ENCODE results near the gene EXOC4.

The EXOC4 gene

DNA sequence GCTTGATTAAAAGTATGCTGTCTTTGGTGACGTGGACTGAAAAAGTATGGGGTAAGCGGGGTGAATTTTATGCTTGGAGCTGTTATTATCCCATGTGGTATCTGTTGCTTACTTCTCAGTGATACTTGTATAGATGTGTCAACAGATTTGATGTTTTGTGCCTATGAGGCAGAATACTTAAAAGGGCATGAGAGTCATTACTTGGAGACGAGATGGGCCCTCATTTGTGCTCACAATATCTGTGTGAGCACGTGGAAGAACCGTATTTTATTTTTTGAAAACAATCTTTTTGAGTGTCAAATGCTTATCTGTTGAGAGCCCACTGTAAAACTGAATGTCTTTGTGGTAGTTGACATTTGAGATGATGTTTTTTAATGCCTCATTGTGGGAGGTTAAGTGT, 281.9 kb downstream of the EXOC4 start:
- H3K4me1 ChIP-seq (ENCODE audit: insufficient read depth, low read length) = peaks cover 6% of the 10 kb centered on the region
- no peaks in the 10 kb centered on the region for H3K9me3 ChIP-seq (ENCODE audit: low read length)
- no peak overlapping the region for H3K4me3 ChIP-seq (ENCODE audit: low read length)
- H2AFZ ChIP-seq (ENCODE audit: low read depth, low read length) = no peak overlapping the region
- no peaks in the 10 kb centered on the region for H3K27me3 ChIP-seq (ENCODE audit: insufficient read depth, low read length)
- no peaks in the 10 kb centered on the region for H3K36me3 ChIP-seq (ENCODE audit: insufficient read depth, low read length)

DNA sequence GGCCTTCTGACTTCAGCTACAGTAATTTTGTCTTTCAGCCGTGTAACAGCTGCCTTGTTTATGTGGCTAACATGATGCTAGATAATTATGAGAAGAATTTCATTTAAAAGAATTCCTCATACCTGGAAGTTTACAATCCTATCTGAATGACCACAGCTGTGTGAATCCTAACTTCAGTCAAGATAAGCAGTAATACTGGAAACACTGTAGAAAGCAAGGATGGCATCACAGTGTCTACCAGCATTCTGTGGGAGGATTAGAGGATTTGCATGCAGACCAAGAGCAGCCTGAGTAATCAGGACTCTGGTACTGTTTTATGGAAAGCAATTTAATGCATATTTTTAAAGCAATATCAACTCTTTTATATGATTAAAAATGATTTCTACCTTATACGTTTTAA, 282.4 kb downstream of the EXOC4 start:
- no peak overlapping the region for H2AFZ ChIP-seq (ENCODE audit: low read depth, low read length)
- no peaks in the 10 kb centered on the region for H3K36me3 ChIP-seq (ENCODE audit: insufficient read depth, low read length)
- H3K4me1 ChIP-seq (ENCODE audit: insufficient read depth, low read length) = peaks cover 6% of the 10 kb centered on the region
- H3K9me3 ChIP-seq (ENCODE audit: low read length) = no peaks in the 10 kb centered on the region
- no peaks in the 10 kb centered on the region for H3K27me3 ChIP-seq (ENCODE audit: insufficient read depth, low read length)
- H3K4me3 ChIP-seq (ENCODE audit: low read length) = no peak overlapping the region

DNA sequence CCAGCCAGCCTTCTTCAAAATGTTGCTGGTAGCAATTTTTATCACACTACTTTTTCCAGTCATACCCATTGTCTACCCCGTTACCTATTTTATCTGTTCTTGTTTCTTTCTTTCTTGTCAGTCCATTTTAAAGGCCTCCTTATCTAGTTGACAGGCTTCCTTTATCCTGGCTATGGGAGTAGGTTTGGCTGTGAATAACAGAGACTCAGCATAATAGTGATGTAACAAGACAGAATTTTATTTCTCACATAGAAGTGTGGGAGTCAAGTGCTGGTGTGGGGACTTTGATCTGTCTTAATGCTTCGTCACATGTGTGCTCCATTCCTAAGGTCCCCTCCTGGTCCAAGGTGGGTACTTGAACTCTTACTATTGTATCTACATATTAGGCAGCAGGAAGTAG, 283.6 kb downstream of the EXOC4 start:
- H2AFZ ChIP-seq (ENCODE audit: low read depth, low read length) = no peak overlapping the region

GRCh38 chr7:133539016-133539415, 286.1 kb downstream of the EXOC4 start:
- Histone ChIP-seq H3K9me3 (ENCODE audit: low read length) (no peaks in the 10 kb centered on the region), H3K4me1 (ENCODE audit: insufficient read depth, low read length) (peaks cover 6% of the 10 kb centered on the region), H3K4me3 (ENCODE audit: low read length) (no peak overlapping the region), H3K36me3 (ENCODE audit: insufficient read depth, low read length) (no peaks in the 10 kb centered on the region), H2AFZ (ENCODE audit: low read depth, low read length) (no peak overlapping the region), H3K27me3 (ENCODE audit: insufficient read depth, low read length) (no peaks in the 10 kb centered on the region)

More for the DNA sequence above, 283.6 kb downstream of the EXOC4 start:
- H3K9me3 ChIP-seq (ENCODE audit: low read length) = no peaks in the 10 kb centered on the region
- no peak overlapping the region for H3K4me3 ChIP-seq (ENCODE audit: low read length)
- H3K4me1 ChIP-seq (ENCODE audit: insufficient read depth, low read length) = peaks cover 6% of the 10 kb centered on the region
- H3K27me3 ChIP-seq (ENCODE audit: insufficient read depth, low read length) = no peaks in the 10 kb centered on the region
- H3K36me3 ChIP-seq (ENCODE audit: insufficient read depth, low read length) = no peaks in the 10 kb centered on the region

DNA sequence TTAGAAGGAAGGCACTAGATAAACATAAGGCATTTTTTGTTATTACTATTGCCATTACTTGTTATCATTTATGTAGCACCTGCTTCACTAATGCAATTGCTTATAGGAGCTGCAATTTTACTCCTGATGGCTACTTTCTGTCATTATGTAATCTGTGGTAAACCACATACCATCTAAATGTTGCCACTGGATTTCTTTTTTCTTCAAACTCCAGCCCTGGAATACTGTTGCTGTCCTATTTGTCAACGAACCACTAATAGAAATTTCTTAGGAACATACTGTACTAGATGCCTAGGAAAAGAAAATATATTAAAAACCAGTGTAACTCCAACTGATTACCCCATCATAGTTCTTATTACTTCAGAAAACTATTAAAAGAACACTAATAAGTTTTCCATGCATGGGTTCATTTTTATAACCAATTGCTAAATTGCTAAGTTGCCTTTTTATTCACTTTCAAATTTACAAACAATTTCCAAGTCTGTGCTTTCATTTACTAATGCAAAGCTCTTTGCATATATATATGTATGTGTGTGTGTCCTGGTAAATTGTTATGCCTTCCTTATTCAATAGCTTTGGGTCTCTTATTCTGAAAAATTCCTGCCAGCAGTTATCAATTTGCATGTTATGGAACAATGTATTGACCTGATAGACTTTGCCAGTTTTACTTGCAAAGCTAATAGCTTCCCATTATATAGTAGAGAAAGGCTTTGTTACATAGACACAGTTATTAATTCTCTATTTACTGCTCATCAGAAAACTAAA, 287.4 kb downstream of the EXOC4 start:
- Histone ChIP-seq H3K4me3 (ENCODE audit: low read length) (no peak overlapping the region), H3K4me1 (ENCODE audit: insufficient read depth, low read length) (peaks cover 6% of the 10 kb centered on the region), H3K27me3 (ENCODE audit: insufficient read depth, low read length) (no peaks in the 10 kb centered on the region), H3K36me3 (ENCODE audit: insufficient read depth, low read length) (no peaks in the 10 kb centered on the region), H2AFZ (ENCODE audit: low read depth, low read length) (no peak overlapping the region), H3K9me3 (ENCODE audit: low read length) (no peaks in the 10 kb centered on the region)

DNA sequence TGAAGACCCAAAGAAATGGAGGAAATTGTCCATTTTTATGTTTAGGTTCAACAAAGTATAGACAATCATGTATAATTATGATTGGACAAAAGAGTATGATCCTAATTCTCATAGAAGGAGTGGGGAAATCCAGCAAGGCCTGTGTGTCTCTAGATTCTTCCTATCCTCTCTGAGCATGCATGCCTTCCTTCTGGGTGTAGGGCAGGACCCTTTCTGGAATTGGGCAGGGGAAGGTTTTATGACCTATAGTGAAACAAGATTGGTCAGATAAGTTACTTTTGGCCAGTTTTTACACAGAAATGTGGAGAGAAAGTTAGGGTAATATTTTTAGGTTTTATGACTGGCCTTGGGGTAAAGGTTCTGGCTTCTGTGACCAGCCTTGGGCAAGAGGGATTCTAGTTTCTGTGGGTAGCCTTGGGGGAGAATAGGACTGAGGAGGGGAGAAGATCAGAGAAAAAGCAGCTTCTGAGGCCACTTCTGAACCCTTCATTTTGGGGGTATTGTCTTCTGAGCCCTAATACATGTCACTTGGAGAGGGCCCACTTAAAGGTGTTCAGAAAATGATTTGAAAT, 289.4 kb downstream of the EXOC4 start:
- Histone ChIP-seq H3K4me1 (ENCODE audit: insufficient read depth, low read length) (no peaks in the 10 kb centered on the region), H3K4me3 (ENCODE audit: low read length) (no peak overlapping the region)

DNA sequence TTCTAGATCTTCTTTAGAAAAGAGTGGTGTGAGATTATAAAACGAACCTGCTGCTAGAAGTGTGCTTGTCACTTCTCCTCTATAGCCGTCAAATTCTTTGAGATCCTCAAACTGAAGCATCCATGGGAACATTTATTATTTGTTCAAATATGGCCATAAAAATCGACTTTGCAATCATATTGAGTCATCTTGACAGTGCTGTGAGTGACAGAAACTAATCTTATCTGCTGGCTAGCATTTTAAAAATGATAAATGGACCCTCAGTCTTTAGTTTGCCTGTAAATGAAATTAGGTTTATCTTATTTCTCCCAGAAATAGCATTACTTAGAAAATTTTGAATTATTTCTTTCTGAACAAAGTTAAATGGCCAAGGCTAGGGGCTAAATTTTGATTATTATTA, 290.8 kb downstream of the EXOC4 start:
- H3K4me3 ChIP-seq (ENCODE audit: low read length) = no peak overlapping the region
- no peaks in the 10 kb centered on the region for H3K9me3 ChIP-seq (ENCODE audit: low read length)
- H3K4me1 ChIP-seq (ENCODE audit: insufficient read depth, low read length) = no peaks in the 10 kb centered on the region
- no peak overlapping the region for H2AFZ ChIP-seq (ENCODE audit: low read depth, low read length)
- H3K27me3 ChIP-seq (ENCODE audit: insufficient read depth, low read length) = no peaks in the 10 kb centered on the region
- no peaks in the 10 kb centered on the region for H3K36me3 ChIP-seq (ENCODE audit: insufficient read depth, low read length)

More for the DNA sequence above, 289.4 kb downstream of the EXOC4 start:
- Histone ChIP-seq H3K9me3 (ENCODE audit: low read length) (no peaks in the 10 kb centered on the region), H2AFZ (ENCODE audit: low read depth, low read length) (no peak overlapping the region), H3K27me3 (ENCODE audit: insufficient read depth, low read length) (no peaks in the 10 kb centered on the region), H3K36me3 (ENCODE audit: insufficient read depth, low read length) (no peaks in the 10 kb centered on the region)

- no peak overlapping the region for H2AFZ ChIP-seq (ENCODE audit: low read depth, low read length)
- no peak overlapping the region for H3K4me3 ChIP-seq (ENCODE audit: low read length)
- H3K4me1 ChIP-seq (ENCODE audit: insufficient read depth, low read length) = no peaks in the 10 kb centered on the region
- H3K9me3 ChIP-seq (ENCODE audit: low read length) = no peaks in the 10 kb centered on the region
- H3K36me3 ChIP-seq (ENCODE audit: insufficient read depth, low read length) = no peaks in the 10 kb centered on the region
- no peaks in the 10 kb centered on the region for H3K27me3 ChIP-seq (ENCODE audit: insufficient read depth, low read length)
Observed at GRCh38 chr7:133545618-133546017, 292.7 kb downstream of the EXOC4 start.

GRCh38 chr7:133547981-133548380, 295.1 kb downstream of the EXOC4 start:
- Histone ChIP-seq H3K36me3 (ENCODE audit: insufficient read depth, low read length) (no peaks in the 10 kb centered on the region), H2AFZ (ENCODE audit: low read depth, low read length) (no peak overlapping the region), H3K4me1 (ENCODE audit: insufficient read depth, low read length) (no peaks in the 10 kb centered on the region), H3K27me3 (ENCODE audit: insufficient read depth, low read length) (no peaks in the 10 kb centered on the region), H3K9me3 (ENCODE audit: low read length) (no peaks in the 10 kb centered on the region), H3K4me3 (ENCODE audit: low read length) (no peak overlapping the region)

GRCh38 chr7:133549633-133550032, 296.8 kb downstream of the EXOC4 start:
- Histone ChIP-seq H3K36me3 (ENCODE audit: insufficient read depth, low read length) (no peaks in the 10 kb centered on the region), H3K4me1 (ENCODE audit: insufficient read depth, low read length) (no peaks in the 10 kb centered on the region), H3K27me3 (ENCODE audit: insufficient read depth, low read length) (no peaks in the 10 kb centered on the region), H3K4me3 (ENCODE audit: low read length) (no peak overlapping the region), H3K9me3 (ENCODE audit: low read length) (no peaks in the 10 kb centered on the region), H2AFZ (ENCODE audit: low read depth, low read length) (no peak overlapping the region)

GRCh38 chr7:133550145-133550544, 297.3 kb downstream of the EXOC4 start:
- Histone ChIP-seq H3K27me3 (ENCODE audit: insufficient read depth, low read length) (no peaks in the 10 kb centered on the region), H2AFZ (ENCODE audit: low read depth, low read length) (no peak overlapping the region)

GRCh38 chr7:133550811-133551210, 297.9 kb downstream of the EXOC4 start:
- H3K27me3 ChIP-seq (ENCODE audit: insufficient read depth, low read length) = no peaks in the 10 kb centered on the region
- H2AFZ ChIP-seq (ENCODE audit: low read depth, low read length) = no peak overlapping the region
- no peaks in the 10 kb centered on the region for H3K4me1 ChIP-seq (ENCODE audit: insufficient read depth, low read length)
- no peak overlapping the region for H3K4me3 ChIP-seq (ENCODE audit: low read length)
- H3K36me3 ChIP-seq (ENCODE audit: insufficient read depth, low read length) = no peaks in the 10 kb centered on the region
- no peaks in the 10 kb centered on the region for H3K9me3 ChIP-seq (ENCODE audit: low read length)

More at GRCh38 chr7:133550145-133550544, 297.3 kb downstream of the EXOC4 start:
- Histone ChIP-seq H3K36me3 (ENCODE audit: insufficient read depth, low read length) (no peaks in the 10 kb centered on the region), H3K4me3 (ENCODE audit: low read length) (no peak overlapping the region), H3K4me1 (ENCODE audit: insufficient read depth, low read length) (no peaks in the 10 kb centered on the region), H3K9me3 (ENCODE audit: low read length) (no peaks in the 10 kb centered on the region)

GRCh38 chr7:133551466-133551865, 298.6 kb downstream of the EXOC4 start:
- H3K4me1 ChIP-seq (ENCODE audit: insufficient read depth, low read length) = no peaks in the 10 kb centered on the region
- H3K36me3 ChIP-seq (ENCODE audit: insufficient read depth, low read length) = no peaks in the 10 kb centered on the region
- H2AFZ ChIP-seq (ENCODE audit: low read depth, low read length) = no peak overlapping the region
- H3K27me3 ChIP-seq (ENCODE audit: insufficient read depth, low read length) = no peaks in the 10 kb centered on the region
- no peak overlapping the region for H3K4me3 ChIP-seq (ENCODE audit: low read length)
- no peaks in the 10 kb centered on the region for H3K9me3 ChIP-seq (ENCODE audit: low read length)

GRCh38 chr7:133552079-133552478, 299.2 kb downstream of the EXOC4 start:
- no peak overlapping the region for H2AFZ ChIP-seq (ENCODE audit: low read depth, low read length)
- H3K36me3 ChIP-seq (ENCODE audit: insufficient read depth, low read length) = no peaks in the 10 kb centered on the region
- H3K4me3 ChIP-seq (ENCODE audit: low read length) = no peak overlapping the region
- no peaks in the 10 kb centered on the region for H3K9me3 ChIP-seq (ENCODE audit: low read length)
- H3K4me1 ChIP-seq (ENCODE audit: insufficient read depth, low read length) = no peaks in the 10 kb centered on the region
- no peaks in the 10 kb centered on the region for H3K27me3 ChIP-seq (ENCODE audit: insufficient read depth, low read length)
